ENCODE results near the gene CAMSAP2.
"Not testable (repeated sequence)": the region's sequence is repeated elsewhere in the genome, so short reads cannot be mapped to it uniquely, and the experiment has no call there.

CAMSAP2 gene

DNA sequence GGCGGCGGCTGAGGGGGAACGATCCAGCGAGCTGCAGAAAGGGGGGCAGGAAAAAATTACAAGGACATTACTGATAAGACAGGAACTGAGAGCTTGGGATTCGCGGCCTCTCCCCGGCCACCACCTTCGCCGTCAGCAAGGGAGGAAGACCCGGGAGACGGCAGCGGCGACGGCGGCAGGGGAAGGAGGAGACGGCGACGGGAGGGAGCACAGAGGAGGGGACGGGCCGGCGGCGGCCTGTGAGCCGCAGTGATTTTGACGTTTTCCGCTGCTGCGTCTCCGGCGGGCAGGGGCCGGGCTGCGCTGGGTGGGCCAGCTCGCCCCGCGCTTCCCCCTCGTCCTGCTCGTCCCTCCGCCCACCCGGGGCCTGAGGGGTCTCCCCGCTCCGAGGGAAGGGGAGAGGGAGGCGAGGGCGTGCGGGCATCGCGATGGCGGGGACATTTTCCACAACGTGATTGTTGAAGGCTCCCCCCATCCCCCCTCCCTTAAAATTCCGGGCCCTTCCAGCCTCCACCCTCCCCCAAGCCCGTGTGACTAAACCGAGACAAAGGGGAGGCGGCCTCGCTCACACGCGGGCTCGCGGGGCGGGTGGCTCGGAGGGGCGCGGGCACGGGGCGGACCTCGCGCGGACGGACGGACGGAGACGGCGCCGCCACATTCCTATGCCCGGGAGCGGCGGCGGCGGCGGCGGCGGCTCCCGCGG is 407 bp downstream of the CAMSAP2 start:
- DNase-seq, result peak; percentile 48 to 54

DNA sequence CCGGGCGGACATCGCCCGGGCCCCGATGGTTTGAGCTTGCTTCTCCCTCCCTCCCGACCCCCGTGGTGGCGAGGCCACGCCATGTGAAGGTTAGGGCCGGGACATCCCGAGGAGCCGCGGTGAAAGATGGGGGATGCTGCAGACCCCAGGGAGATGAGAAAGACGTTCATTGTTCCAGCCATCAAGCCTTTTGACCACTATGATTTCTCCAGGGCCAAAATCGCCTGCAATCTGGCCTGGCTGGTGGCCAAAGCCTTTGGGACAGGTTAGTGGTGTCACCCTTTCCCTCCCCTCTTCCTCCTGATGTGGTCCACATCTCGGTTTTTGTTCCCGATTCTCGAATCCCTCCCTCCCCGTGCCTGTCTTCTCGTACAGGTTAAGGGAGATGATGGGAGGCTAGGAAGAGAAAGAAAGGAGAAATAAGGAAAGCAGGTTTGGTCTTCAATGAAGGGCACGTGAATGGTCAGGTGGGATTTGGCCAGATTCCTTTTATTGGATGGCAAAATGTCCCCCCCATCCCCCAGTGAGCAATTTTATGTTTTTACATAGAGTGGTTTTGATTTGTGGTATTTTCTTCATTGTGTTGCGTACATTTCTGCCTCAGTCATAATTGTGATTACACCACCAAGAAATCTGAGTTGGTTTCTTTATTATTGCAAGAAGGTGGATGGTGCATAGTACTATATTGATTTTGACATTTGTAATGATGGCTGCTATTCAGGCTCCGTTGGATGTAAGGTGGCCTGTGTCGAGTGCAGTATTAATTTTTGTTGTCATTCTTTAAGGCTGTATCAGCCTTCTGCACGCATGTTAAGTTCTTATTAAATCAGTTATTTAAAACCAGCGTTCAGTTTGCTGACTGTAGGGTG is 1.2 kb downstream of the CAMSAP2 start:
- DNase-seq, result no peak

DNA sequence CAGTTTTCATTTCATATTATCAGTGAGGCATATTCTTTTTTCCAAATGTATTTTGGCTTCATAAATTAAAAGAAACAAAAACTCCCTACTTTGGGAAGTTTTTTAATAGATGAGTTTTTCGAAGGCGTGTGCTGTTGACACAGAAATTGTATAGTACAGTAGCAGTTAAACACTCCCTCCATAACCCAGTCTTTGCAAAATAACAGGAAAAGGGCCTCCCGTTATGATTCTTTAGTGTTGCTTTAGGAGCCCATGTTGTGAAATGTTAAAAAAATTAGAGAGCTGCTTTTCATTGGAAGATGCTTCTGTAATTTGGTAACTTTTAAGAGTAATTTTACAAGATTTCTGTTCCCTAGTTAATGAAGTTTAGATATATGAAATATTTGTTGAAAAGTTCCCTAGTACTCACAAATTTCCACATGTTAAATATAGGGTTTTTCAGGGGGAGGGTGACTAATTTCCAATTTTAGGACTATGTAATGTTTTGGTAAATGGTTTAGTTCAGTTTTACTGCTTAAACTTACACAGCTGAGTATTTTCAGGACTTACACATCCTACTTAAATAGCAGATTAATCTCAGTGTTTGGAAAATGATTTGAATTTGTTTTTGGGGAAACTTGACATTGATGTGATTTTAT is 2.0 kb downstream of the CAMSAP2 start:
- DNase-seq, result no peak

DNA sequence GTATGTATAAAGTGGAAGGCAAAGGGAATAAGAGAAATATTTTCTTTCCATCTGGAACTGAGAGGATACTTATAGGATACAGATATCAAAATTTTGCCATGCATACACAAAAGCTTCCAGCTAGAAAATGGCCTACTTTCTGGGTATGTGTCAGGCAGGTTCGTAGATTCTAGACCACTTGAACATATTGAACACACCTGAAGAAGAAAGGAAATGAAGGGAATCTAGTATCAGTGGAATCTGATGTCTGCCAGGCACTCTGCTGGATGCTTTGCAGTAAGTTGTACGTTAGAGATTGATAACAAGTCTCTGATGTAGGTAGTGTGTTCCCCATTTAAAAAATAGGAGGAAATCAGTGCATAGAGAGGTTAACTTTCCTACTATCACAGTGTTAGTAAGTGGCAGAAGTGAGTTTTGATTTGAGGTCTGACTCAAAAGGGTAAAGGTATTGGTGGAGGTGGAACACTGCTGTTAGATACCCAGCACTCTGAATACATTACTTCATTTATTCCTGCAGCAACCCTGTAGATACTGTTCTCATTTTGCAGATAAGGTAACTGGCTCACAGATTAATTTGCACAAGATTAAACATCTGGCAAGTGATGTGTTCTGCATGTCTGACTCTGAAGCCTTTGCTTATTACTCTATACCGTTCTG is 3.0 kb downstream of the CAMSAP2 start:
- DNase-seq, result no peak

DNA sequence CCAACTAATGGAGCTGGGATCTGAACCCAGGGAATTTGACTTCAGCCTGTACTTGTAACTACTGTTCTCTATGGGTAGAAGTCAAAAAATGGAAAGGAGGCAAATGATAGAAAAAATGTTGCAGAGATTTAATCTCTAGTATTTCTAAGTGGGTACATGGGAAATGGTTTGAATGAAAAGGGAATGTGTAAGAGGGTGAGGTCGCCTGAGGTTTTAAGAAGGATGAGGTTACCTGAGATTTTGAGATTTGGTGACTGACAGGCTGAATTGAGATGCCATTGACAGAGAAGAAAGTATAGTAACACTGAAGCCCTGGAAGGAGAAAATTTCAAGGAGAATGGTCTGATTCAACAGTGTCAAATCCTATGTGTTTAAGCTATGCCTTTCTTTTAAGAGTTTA is 5.5 kb downstream of the CAMSAP2 start:
- DNase-seq, result no peak

DNA sequence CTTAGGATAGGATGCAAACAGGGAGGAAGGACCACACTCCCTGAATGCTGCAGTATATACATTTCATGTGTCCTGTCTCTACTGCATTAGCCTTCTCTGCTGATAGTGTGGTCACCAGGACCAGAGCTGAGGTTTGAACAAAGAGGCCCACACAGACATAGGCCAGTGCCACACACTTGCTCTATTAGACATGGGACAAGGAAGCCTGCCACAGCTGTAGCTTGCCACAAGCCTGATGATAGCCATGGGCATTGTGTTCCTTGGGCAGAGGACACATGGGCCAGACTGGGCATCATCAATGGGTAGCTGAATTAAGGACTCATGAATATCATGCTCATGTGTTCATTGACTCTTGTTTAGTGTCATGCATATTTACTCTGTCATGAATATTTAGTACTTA is 10.4 kb downstream of the CAMSAP2 start:
- DNase-seq, result no peak

DNA sequence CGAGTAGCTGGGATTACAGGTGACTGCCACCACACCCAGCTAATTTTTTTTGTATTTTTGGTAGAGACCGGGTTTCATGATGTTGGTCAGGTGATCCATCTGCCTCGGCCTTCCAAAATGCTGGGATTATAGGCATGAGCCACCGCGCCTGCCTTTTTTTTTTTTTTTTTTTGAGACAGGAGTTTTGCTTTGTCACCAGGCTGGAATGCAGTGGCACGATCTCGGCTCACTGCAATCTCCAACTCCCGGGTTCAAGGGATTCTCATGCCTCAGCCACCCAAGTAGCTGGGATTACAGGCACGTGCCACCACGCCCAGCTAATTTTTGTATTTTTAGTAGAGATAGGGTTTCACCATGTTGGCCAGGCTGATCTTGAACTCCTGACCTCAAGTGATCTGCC is 12.1 kb downstream of the CAMSAP2 start:
- DNase-seq, result not testable (repeated sequence)

DNA sequence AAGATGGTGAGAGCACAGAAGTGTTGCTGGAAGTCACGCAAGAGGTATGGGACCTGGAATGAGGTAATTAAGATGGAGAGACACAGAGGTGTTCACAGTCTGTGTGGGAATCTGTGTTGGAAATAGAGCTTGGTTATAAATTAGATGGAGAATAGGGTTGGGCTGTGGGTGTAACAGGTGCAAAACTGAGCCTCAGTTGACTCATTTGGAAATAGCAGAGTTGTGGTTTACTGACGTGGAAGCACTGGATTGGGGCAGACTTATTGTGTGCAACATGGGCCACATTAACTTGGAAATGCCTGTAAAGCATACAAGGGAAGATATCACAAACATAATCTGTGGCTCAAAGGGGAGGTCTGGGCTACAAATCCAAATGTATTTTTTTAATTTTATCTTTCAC is 13.0 kb downstream of the CAMSAP2 start:
- DNase-seq, result no peak

DNA sequence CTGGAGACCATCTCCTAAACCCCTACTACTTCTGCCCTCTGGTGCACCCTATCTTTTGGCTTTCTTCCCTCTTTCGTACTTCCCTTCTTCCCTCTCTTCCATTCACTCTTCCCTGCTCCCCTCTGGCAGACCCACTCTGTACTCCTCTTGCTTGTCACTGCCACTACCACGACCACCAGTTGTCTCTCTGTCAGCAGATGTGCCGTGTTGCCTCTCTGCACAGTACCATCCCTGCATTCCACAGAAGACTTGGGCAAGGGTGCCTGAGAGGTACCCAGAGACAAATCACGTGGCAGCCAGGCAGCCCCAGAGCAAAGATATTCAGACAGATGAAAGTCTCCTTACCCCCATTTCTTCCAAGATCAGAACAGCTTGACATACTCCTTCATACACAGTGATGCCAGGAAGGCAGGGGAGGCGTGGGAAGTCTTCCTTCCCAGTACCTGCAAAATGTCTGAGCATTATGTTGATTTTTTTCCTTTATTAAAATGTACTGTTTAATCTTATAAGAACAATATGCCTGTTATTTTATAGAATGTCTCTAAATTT is 15.0 kb downstream of the CAMSAP2 start:
- DNase-seq, result no peak

DNA sequence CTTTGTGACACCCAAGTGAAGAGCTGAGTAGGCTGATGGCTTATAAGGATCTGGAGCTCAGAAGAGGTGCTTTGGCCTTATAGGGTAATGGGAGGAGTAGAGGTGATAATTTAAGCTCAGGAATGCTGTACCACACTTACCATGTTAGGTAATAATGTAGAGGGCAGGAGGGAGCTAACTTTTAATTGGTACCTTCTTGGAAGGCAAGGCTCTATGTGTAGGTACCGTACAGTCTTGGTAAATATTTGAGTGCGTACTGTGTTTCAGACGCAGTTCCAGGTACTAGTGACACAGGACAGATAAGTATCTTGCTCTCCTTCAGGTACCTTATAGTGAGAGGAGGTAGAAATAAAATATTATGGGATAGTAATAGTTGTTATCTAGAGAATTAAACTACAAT is 16.8 kb downstream of the CAMSAP2 start:
- no peak for DNase-seq

DNA sequence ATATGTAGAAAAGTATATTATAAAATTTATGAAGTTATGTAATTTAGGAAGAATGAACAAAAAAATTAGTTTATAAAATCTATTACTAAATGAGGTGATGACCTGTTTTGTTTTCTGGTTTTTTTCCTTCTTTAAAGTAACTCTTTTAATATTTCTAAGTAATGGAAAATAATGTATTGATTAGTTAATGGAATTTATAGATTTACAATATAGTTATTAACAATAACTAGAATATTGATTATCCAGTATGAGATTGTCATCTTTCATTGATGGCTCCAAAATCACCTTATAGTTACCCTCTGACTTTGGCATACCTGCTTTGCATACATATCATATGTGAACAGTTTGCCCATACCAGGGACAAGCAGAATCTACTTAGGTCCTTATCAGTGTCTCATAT is 23.4 kb downstream of the CAMSAP2 start:
- DNase-seq, result no peak

DNA sequence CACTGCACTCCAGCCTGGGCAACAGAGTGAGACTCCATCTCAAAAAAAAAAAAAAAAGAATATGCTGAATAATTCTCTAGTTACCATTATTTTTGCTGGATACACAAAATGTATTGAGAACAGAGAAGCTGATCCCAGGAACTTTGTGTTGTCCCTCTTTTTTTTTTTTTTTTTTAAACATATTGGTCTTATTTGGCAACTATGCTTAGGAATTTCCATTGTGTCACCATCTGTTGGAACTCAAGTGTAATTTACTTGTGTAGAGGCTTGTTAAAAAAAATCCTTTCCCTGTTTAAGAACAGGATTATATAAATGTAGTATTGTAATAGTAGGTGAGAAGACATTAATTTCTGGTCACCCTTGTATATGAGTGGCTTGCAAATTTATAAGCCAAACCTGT is 28.6 kb downstream of the CAMSAP2 start:
- no peak for DNase-seq

DNA sequence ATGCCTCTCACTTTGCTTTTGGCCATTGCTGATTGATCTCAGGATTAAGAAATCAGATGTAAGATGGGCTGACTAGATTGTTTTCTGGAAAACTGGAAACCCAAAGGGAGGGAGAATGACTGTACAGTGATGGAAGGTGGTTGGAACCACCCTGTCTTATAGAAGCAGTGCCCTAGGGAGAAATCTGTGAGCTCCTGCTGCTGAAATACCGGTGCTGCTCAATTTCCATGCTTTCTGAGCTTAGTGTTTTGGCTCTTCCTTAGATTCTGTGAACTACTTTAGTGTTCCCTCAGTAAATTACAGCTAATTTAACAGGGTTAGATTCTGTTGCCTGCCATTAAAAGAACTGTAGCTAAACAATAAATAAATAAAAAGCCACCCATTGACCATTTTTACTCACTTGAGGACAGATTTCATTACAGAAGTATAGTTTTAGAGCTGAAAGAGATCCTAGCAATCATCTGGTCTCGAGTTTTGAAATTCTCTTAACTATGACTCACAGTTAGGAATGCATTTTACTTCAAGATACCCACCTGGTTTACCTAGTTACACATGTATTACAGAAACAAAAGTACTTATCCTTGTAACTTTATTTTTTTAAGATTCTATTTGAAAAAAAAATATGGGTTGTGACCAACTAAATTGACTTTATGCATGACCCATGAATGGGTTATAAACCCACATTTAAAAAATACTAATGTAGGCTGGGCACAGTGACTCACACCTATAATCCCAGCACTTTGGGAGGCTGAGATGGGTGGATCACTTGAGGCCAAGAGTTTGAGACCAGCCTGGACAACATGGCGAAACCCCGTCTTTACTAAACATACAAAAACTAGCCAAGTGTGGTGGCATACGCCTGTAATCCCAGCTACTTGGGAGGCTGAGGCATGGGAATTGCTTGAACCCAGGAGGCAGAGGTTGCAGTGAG is 33.2 kb downstream of the CAMSAP2 start:
- no peak for DNase-seq

DNA sequence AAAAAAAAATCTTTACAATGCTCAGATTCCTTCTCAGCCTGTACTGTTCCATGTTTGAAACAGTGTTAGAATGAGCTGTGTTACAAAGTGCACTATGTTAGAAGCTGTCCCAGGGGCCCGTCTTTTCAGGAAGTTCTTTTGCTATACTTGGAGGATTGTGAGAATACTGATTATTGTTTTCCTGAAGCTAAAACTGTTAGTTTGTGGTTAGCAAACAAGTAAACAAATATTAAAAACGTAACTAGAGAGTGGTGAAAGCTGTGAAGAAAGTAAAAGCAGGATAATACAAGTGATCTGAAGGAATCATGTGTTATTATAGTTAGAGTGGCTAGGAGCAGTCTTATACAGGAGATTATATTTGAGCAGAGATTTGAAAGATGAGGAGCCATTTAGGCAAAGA is 35.6 kb downstream of the CAMSAP2 start:
- DNase-seq, result no peak

DNA sequence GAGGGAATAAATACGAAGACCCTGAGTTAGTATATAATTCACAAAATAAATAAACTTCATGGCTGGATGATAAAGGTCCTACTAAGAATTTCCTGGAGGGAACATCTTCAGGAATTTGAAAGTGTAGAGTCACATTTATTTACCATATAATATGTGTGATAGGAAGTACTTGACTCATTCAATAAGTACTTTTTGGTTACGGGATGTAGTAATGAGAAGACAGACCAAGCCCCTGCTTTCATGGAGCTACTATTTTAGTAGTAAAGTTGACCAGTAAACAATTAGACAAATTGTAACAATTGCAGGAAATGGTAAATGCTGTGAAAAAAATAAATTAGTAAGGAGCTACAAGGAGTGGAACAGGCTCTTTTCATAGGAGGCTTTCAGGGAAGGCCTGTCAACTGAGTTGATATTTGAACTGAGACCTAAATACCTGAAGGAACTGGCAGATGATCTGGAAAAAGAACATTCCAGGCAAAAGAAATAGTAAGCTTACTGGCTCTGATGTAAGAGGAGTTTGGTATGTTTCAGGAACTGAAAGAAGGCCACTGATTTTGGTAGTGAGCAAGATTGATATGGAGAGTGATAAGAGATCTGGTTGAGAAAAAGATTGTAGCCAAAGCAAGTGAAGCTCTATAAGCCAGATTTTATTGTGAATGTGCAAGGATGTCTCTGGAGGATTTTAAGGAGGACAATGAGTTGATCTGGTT is 36.2 kb downstream of the CAMSAP2 start:
- no peak for DNase-seq

DNA sequence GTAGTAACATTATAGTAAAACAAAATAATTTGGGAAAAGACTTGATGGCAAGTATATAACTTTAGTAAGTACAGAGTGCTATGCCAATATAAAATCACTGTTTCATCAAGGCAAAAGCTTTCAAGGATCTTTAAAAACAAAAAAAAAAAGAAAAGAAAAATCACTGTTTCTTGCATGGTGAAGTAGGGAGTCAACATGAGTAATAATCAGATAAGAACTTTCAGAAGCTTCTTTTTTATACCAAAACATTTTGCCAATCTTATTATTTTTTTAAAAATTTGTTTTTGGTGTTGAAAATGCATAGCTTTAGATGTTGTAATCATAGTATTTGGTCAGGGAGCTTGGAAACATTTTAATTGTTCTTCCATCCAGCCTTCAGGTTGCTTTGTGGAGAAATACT is 37.2 kb downstream of the CAMSAP2 start:
- DNase-seq, result no peak

DNA sequence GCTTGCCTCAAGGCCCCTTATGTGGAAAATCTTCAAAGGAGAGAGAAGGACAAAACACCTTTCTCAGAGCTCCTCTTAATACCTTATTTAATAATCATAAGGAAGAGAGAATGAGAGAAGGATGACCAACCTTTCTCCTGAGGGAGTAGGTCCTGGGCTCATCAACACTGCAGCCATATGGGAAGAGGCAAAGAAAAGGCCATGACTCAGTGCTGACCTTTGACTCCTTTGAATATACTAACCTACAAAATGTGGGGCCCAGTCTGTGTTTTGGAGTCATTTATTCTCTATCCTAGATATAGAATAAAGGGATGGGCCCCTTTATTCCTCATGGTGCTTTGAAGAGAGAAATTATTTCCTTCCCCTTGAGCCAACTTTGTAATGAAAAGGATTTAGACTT is 38.3 kb downstream of the CAMSAP2 start:
- DNase-seq, result no peak

DNA sequence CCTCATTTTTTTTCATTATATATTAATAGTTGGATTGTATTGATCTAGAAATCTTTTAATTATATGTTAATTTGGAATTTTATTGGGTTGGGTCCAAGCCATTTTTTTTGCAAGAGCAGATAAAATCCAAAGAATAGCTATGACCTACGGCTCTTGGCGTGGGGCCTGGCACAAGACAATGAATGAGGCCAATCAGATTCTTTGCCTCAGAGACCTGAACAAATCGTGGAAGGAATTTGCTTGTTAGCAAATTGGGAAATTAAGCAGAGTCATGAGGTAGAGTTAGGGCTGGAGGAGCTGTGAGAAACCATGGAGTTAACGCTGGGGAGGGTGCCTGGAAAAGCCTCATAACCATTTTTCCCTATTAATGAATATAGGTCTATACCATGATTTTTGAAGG is 40.1 kb downstream of the CAMSAP2 start:
- no peak for DNase-seq

DNA sequence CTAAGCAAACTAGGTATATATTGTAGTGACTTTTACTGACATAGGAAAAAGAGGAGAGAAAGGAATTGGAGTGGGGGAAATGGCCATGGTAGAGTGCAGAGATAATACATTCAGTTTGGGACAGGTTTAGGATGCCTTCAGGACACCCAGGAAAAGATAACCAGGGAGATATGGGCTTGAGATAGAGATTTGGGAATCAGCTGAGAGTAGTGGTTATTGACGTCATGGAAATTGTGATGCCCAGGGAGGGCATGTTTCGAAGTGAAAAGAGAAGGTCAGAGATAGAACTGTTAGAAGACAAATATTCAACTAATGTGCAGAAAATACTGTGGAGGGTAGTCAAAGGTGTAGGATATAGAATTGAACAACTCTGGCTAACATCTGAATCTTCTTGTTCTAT is 40.6 kb downstream of the CAMSAP2 start:
- DNase-seq, result no peak

DNA sequence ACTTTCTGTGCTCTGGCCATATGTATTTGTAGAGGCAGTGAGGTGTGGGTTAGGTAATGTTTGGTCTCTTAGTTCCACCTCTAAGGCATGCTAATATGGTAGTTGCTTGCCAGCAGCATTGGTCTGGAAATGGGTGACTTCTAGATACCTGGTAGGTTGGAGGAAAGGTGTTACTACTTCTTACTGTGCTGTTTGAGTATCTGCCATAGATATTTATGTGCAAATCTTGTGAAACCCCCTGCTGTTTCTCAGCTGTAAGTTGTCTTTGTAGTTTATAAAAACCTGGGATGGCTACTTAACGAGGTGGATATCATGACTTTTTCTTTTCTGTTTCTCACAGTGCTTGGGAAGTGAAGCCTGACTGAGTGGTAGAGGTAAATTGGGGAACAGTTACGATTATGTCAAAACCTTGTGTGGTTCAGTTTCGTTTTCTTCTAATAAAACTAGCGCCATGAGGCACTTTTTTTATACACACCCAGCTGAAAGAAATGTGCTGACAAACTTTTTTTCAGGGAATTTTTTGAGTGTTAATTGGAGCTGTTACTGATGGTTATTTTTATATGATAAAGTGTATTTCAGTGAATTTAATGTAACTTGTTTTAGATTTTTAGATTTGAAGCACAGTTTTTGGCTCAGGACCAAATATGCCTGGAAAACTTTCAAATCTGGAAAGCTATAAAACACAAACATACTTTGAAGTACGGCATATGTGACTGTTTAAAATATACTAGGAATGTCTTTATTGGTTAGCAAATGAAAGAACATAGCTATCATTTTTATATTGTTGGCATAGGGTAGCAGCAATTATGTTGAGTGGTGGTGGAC is 42.1 kb downstream of the CAMSAP2 start:
- DNase-seq, result no peak

Data from Kasumi-1 (cell line).